GM13976 (cell line): ENCODE data around the gene ZSCAN5A.

Experiments used
- DNase-seq: peaks from one replicate; pipeline ENCODE4 v3.0.0; 2012; ENCODE audit warnings: low spot score
- CTCF ChIP-seq: IDR thresholded peaks from 2 replicates; pipeline ENCODE4 v1.5.1; 2012; ENCODE audit warnings: borderline replicate concordance, mild to moderate bottlenecking; ENCODE audit not compliant: insufficient read depth; ENCODE audit errors: extremely low read depth, missing control alignments, control extremely low read depth
- in situ Hi-C: fragments of 300-500 bp; cut with MboI; formaldehyde crosslinking; loops from one replicate; pipeline ENCODE4 v1.12.0; 2022; ENCODE audit warnings: low sequenced_read_pairs, mixed read lengths, inconsistent platforms; ENCODE audit not compliant: unreplicated experiment

The ZSCAN5A gene

GRCh38 chr19:56282809-56283208 lies 31.8 kb downstream of the ZSCAN5A start:
- no peak for TF ChIP-seq CTCF
- no peak for DNase-seq
- in situ Hi-C loops: no loop called here

- in situ Hi-C loops: no loop called here
- no peak for DNase-seq
- no peak for TF ChIP-seq CTCF
Measured at GRCh38 chr19:56273563-56274117, 41.0 kb downstream of the ZSCAN5A start.

GRCh38 chr19:56272161-56272798 lies 42.4 kb downstream of the ZSCAN5A start, which contains the start of gene EDDM13:
TSS of gene EDDM13 (plus strand) at chr19:56272748. CDS start at chr19:56272835, 87 bp downstream.
- no peak for DNase-seq
- TF ChIP-seq CTCF: no peak
- in situ Hi-C loops: no loop called here

GRCh38 chr19:56271151-56271550 lies 43.5 kb downstream of the ZSCAN5A start:
- TF ChIP-seq CTCF: no peak
- in situ Hi-C loops: no loop called here
- no peak for DNase-seq

GRCh38 chr19:56270676-56271075 lies 44.0 kb downstream of the ZSCAN5A start:
- in situ Hi-C loops: no loop called here
- no peak for DNase-seq
- no peak for TF ChIP-seq CTCF

- no peak for DNase-seq
- no peak for TF ChIP-seq CTCF
- in situ Hi-C loops: no loop called here
Measured at GRCh38 chr19:56269348-56269747, 45.3 kb downstream of the ZSCAN5A start.

- no peak for TF ChIP-seq CTCF
- DNase-seq: no peak
- in situ Hi-C loops: no loop called here
Measured at GRCh38 chr19:56266051-56266450, 48.6 kb downstream of the ZSCAN5A start.
